Tibial artery (tissue), 4 donors: ENCODE data around the gene IRX3.

ENCODE experiments used
- DNase-seq, 2 donors: peaks; one replicate each; pipeline ENCODE4 v3.0.0-alpha.2; 2019
- H3K27ac ChIP-seq, 2 donors: fragments of 200-600 bp; sonication (generic) in 1 of 2; 1 replicate in 1 of 2; 2 replicates in 1 of 2; pipeline ENCODE4 v1.5.1; 2018 to 2019; ENCODE audit warnings: mild to moderate bottlenecking in 1 of 2
- H3K27me3 ChIP-seq, 2 donors: fragments of 200-600 bp; sonication (generic) in 1 of 2; one replicate each; pipeline versions ENCODE4 v1.5.1 to v1.6.0; 2016 to 2019
- H3K36me3 ChIP-seq, 3 donors: fragments of 200-600 bp; sonication (generic) in 2 of 3; one replicate each; pipeline ENCODE4 v1.5.1; 2016 to 2019; ENCODE audit warnings: mild to moderate bottlenecking in 2 of 3
- H3K4me1 ChIP-seq, 4 donors: fragments of 200-600 bp; sonication (generic) in 2 of 4; 1 replicate in 3 of 4; 2 replicates in 1 of 4; pipeline ENCODE4 v1.5.1; 2016 to 2019
- H3K4me3 ChIP-seq, 2 donors: fragments of 200-600 bp; sonication (generic) in 1 of 2; 1 replicate in 1 of 2; 2 replicates in 1 of 2; pipeline ENCODE4 v1.5.1; 2018 to 2019; ENCODE audit warnings: mild to moderate bottlenecking in 2 of 2
- H3K9me3 ChIP-seq, 3 donors: fragments of 200-600 bp; sonication (generic) in 1 of 3; one replicate each; pipeline ENCODE4 v1.5.1; 2016 to 2019
- intact Hi-C: fragments of 100-400 bp; cut with DNase I; formaldehyde crosslinking; loops from one replicate; pipeline ENCODE4 v1.15.0; 2023; ENCODE audit warnings: low total_unique reads
- TF ChIP-seq, protein P1 (sequence below), 2 experiments: fragments of 200-600 bp in 1 of 2; fragments of 450-650 bp in 1 of 2; IDR thresholded peaks; one replicate each; pipeline ENCODE4 v1.5.1; 2017 to 2019; ENCODE audit warnings: antibody characterized with exemption in 2 of 2, mild to moderate bottlenecking in 1 of 2, moderate library complexity in 1 of 2

Gene IRX3

GRCh38 chr16:54286366-54287130 lies at the start of gene IRX3:
Gene IRX3, minus strand, starts transcription at chr16:54286787. Its CDS starts 737 bp downstream, at chr16:54286050.
- DNase-seq = peak; percentile 87 to 93
- no peaks in the 10 kb centered on the region for H3K9me3 ChIP-seq

GRCh38 chr16:54335230-54335629 lies 48.6 kb upstream of the IRX3 start:
- intact Hi-C loops = loop anchor here (5.0 kb wide), 1 partner anchor 648 kb away; no protein-coding TSS in a partner anchor
- TF ChIP-seq, protein P1, sequence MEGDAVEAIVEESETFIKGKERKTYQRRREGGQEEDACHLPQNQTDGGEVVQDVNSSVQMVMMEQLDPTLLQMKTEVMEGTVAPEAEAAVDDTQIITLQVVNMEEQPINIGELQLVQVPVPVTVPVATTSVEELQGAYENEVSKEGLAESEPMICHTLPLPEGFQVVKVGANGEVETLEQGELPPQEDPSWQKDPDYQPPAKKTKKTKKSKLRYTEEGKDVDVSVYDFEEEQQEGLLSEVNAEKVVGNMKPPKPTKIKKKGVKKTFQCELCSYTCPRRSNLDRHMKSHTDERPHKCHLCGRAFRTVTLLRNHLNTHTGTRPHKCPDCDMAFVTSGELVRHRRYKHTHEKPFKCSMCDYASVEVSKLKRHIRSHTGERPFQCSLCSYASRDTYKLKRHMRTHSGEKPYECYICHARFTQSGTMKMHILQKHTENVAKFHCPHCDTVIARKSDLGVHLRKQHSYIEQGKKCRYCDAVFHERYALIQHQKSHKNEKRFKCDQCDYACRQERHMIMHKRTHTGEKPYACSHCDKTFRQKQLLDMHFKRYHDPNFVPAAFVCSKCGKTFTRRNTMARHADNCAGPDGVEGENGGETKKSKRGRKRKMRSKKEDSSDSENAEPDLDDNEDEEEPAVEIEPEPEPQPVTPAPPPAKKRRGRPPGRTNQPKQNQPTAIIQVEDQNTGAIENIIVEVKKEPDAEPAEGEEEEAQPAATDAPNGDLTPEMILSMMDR (IDR thresholded peaks at IDR 0.05) = no peak

More at GRCh38 chr16:54286366-54287130, at the start of gene IRX3:
- Histone ChIP-seq H3K27me3 (peaks cover 0 to 16% of the 10 kb centered on the region in 2 donors), H3K27ac (peak within 1 kb of the TSS; percentile 77 to 91), H3K4me3 (peak within 1 kb of the TSS; percentile 66 to 91), H3K36me3 (peaks cover 0 to 14% (median 0%) of the 10 kb centered on the region in 3 donors), H3K4me1 (peaks cover 0 to 48% (median 34%) of the 10 kb centered on the region in 4 donors)
- intact Hi-C loops = loop anchor here (5.0 to 10.0 kb wide), 3 partner anchors 92 to 646 kb away; partner anchors contain the start of gene IRX5
- TF ChIP-seq, protein P1 (IDR thresholded peaks at IDR 0.05) = no peak

DNA sequence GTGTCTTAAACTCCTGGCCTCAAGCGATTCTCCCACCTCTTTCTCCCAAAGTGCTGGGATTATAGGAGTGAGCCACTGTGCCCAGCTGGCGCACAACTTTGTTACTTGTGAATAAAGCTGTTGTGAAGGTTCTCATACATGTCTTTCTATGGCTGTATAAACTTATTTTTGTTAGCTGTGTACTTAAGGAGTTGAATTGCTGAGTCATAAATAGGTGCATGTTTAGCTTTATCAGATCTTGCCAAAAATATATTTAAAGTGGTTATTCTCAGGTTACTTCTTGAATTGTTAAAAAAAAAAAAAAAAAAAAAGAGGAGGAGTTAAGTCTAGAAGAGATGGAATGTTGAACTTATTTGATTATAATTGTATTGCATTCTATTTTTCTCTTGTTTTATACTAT lies 47.6 kb upstream of the IRX3 start:
- Histone ChIP-seq H3K4me3 (no peak overlapping the region), H3K4me1 (no peaks in the 10 kb centered on the region), H3K9me3 (no peaks in the 10 kb centered on the region), H3K27ac (no peak overlapping the region), H3K36me3 (no peaks in the 10 kb centered on the region), H3K27me3 (peaks cover 0 to 11% of the 10 kb centered on the region in 2 donors)
- TF ChIP-seq, protein P1 (IDR thresholded peaks at IDR 0.05) = no peak
- intact Hi-C loops = no loop called here
- DNase-seq = no peak

More at GRCh38 chr16:54335230-54335629, 48.6 kb upstream of the IRX3 start:
- no peak for DNase-seq
- Histone ChIP-seq H3K4me3 (no peak overlapping the region), H3K27ac (no peak overlapping the region), H3K4me1 (no peaks in the 10 kb centered on the region), H3K9me3 (no peaks in the 10 kb centered on the region), H3K36me3 (no peaks in the 10 kb centered on the region), H3K27me3 (peaks cover 0 to 21% of the 10 kb centered on the region in 2 donors)

DNA sequence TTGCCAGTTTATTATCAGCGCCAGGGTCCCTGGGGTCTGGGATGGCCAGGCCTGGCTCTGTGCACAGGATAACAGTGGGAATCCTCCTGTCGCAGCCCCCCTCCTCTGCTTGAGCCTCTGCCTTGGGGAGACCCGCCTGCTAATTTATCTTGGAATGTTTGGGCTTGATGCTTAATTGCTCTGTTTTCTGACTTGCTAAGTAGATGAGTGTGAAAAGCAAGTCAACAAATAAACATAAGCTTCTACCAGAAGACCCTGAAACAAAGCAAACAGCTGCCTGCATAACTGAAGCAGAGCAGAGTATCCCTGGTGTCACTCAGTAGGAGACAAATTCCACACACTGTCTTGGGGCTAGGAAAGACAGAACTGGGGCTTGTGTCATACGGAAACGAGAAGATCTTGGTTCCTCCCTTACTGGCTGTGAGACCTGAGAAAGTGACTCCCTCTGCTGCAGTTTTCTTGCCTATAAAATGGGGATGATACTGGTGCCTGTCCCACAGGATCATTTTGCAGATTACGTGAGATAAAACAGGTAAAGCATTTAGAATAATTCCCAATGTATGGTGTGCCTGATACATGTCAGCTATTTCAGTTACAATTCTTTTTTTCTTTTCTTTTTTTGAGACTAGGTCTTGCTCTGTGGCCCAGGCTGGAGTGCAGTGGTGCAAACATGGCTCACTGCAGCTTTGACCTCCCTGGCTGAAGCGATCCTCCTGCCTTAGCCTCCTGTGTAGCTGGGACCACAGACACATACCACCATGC lies 44.8 kb upstream of the IRX3 start:
- DNase-seq = no peak
- Histone ChIP-seq H3K27me3 (peaks cover 0 to 3% of the 10 kb centered on the region in 2 donors), H3K27ac (no peak overlapping the region), H3K36me3 (no peaks in the 10 kb centered on the region), H3K9me3 (no peaks in the 10 kb centered on the region), H3K4me3 (no peak overlapping the region), H3K4me1 (no peaks in the 10 kb centered on the region)
- TF ChIP-seq, protein P1 (IDR thresholded peaks at IDR 0.05) = no peak
- intact Hi-C loops = no loop called here

- no peaks in the 10 kb centered on the region for H3K36me3 ChIP-seq
- no peaks in the 10 kb centered on the region for H3K9me3 ChIP-seq
- no peak overlapping the region for H3K27ac ChIP-seq
- TF ChIP-seq, protein P1 (IDR thresholded peaks at IDR 0.05) = no peak
- no peak for DNase-seq
- no peak overlapping the region for H3K4me3 ChIP-seq
- no peaks in the 10 kb centered on the region for H3K4me1 ChIP-seq
- peaks cover 0 to 2% of the 10 kb centered on the region in 2 donors for H3K27me3 ChIP-seq
- intact Hi-C loops = no loop called here
These were observed 41.0 kb upstream of the IRX3 start for GRCh38 chr16:54327609-54328008.
